HG03039 (cell line): ENCODE data around the gene CDH24.

ENCODE experiments used
- ATAC-seq: cut with Tn5 transposase; IDR thresholded peaks from one replicate; pipeline ENCODE4 v1.9.1; 2021; ENCODE audit warnings: mild to moderate bottlenecking, moderate library complexity; ENCODE audit not compliant: unreplicated experiment

CDH24 gene

DNA sequence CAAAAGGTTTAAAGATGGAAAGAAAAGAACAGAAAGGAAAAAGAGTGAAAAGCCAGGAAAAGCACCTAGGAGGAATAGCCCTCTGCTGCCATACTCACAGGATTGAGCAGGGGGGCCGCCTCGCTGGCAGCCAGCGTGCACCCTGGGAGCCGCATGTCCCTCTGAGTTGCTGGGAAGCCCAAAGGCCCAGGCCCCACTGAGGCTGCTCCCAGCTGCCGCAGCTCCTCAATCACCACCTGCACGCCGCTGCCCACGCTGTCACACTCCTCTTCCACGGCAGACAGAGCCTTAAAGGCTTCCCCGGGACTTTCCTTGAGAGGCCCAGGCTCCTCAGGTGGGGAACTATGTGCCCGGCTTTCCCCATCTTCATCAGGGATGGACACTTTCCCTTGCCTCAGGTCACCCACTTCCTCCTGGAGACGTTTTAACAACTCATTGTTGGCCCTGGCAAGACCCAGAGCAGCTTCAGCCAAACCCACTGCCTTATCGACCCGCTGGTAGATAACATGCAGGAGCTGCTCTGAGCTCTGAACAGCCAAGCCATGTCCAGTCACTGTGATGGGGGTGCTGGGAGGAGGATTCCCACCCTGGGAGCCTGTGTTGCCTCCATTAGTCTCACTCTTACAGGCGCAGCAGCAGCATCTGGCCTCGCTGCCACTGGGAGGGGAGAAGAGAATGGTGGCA is 58.8 kb downstream of the CDH24 start:
- ATAC-seq = no peak

DNA sequence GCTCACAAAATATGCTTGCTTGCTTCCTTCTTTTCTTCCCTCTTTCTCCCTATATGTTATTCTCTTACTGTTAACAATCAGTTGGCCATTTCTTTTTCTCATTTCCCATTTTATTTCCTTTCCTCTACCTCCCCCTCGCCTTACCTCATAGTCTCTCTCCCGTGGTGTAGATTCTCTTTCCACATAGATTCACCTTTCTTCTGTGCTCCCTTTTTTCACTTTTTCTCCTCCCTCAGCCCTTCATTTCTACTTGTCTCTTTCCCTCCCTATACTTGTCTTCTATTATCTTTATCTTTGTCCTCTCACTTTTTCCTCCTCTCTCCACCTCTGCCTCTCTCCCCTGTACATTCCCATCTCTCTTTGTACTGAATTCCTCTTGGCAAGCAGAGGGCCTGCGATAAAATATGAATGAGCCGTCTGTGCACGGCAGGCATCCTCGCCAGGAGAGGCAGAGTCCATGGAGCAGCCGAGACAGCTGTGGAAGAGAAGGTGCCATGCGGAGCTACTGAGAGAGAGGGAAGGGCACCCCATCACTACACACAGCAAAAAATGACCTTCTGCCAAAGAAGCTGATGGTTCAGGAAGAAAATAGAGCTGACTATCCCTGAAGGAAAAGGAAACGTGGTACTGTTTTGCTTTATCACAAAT is 59.5 kb downstream of the CDH24 start:
- ATAC-seq = no peak
